Astrocyte (in vitro differentiated cells and primary cell): Measurements from ENCODE around the gene SLC25A42. TPM values are rescaled to one million over a fixed set of nuclear protein-coding genes. Genes with fewer than 3 reads are reported as not detected.

Experiments used
- DNase-seq: peaks from one replicate; pipeline ENCODE4 v3.0.0-alpha.2; 2010; ENCODE audit warnings: low read depth
- FAIRE-seq: peaks from 2 replicates; lab custom pipeline; 2011; peaks lifted over from hg19 to GRCh38; lab: Jason Lieb, UNC
- H2AFZ ChIP-seq: 2 replicates; pipeline ENCODE4 v1.6.0; 2012; ENCODE audit warnings: low read depth, low read length, inconsistent platforms
- H3K27ac ChIP-seq: 2 replicates; pipeline ENCODE4 v1.5.1; 2011; ENCODE audit warnings: low read depth, low read length, inconsistent platforms
- H3K27me3 ChIP-seq: 2 replicates; pipeline ENCODE4 v1.6.0; 2011; ENCODE audit warnings: low read length, inconsistent platforms; ENCODE audit not compliant: insufficient read depth
- H3K36me3 ChIP-seq: 2 replicates; pipeline ENCODE4 v1.5.1; 2011; ENCODE audit warnings: low read length, inconsistent platforms; ENCODE audit not compliant: insufficient read depth
- H3K4me1 ChIP-seq: 2 replicates; pipeline ENCODE4 v1.5.1; 2011; ENCODE audit warnings: low read length, inconsistent platforms; ENCODE audit not compliant: insufficient read depth
- H3K4me2 ChIP-seq: 2 replicates; pipeline ENCODE4 v1.6.0; 2012; ENCODE audit warnings: low read length, inconsistent platforms
- H3K4me3 ChIP-seq: 2 replicates; pipeline ENCODE4 v1.5.1; 2011; ENCODE audit warnings: low read depth, mild to moderate bottlenecking, low read length, inconsistent platforms; ENCODE audit not compliant: insufficient read depth
- H3K79me2 ChIP-seq: 2 replicates; pipeline ENCODE4 v1.6.0; 2012; ENCODE audit warnings: mild to moderate bottlenecking, low read length, inconsistent platforms; ENCODE audit not compliant: insufficient read depth
- H3K9ac ChIP-seq: 2 replicates; pipeline ENCODE4 v1.6.0; 2012; ENCODE audit warnings: mild to moderate bottlenecking, low read length, inconsistent platforms
- H3K9me3 ChIP-seq: 2 replicates; pipeline ENCODE4 v1.5.1; 2012; ENCODE audit warnings: low read depth, mild to moderate bottlenecking, low read length, inconsistent platforms; ENCODE audit not compliant: insufficient read depth
- H4K20me1 ChIP-seq: 2 replicates; pipeline ENCODE4 v1.6.0; 2012; ENCODE audit warnings: low read length, inconsistent platforms; ENCODE audit not compliant: insufficient read depth
- H3K27ac Mint-ChIP-seq: one replicate; pipeline ENCODE4 v1.8.0; 2021; ENCODE audit warnings: mild to moderate bottlenecking, mixed read lengths; ENCODE audit not compliant: unreplicated experiment
- H3K27me3 Mint-ChIP-seq: one replicate; pipeline ENCODE4 v1.8.0; 2021; ENCODE audit warnings: low read depth, mixed read lengths; ENCODE audit not compliant: unreplicated experiment
- H3K36me3 Mint-ChIP-seq: one replicate; pipeline ENCODE4 v1.8.0; 2021; ENCODE audit warnings: low read depth, mixed read lengths; ENCODE audit not compliant: unreplicated experiment
- H3K4me1 Mint-ChIP-seq: one replicate; pipeline ENCODE4 v1.8.0; 2021; ENCODE audit warnings: low read depth, mixed read lengths; ENCODE audit not compliant: unreplicated experiment
- H3K4me3 Mint-ChIP-seq: one replicate; pipeline ENCODE4 v1.8.0; 2021; ENCODE audit warnings: mild to moderate bottlenecking, moderate library complexity, mixed read lengths; ENCODE audit not compliant: unreplicated experiment
- H3K9me3 Mint-ChIP-seq: one replicate; pipeline ENCODE4 v1.8.0; 2021; ENCODE audit warnings: mild to moderate bottlenecking, mixed read lengths; ENCODE audit not compliant: unreplicated experiment
- CTCF ChIP-seq: IDR thresholded peaks from 2 replicates; pipeline ENCODE4 v1.5.1; 2011; ENCODE audit warnings: low read depth, mild to moderate bottlenecking, inconsistent platforms, low read length, moderate library complexity; ENCODE audit not compliant: insufficient read depth
- EZH2 ChIP-seq: IDR thresholded peaks from 2 replicates; pipeline ENCODE4 v1.6.1; 2012; ENCODE audit warnings: mild to moderate bottlenecking, low read length, inconsistent platforms; ENCODE audit not compliant: insufficient read depth
- total RNA-seq: library from RNA; stranded (reverse); gene quantifications from 2 replicates; pipeline ENCODE4 v1.2.1, GENCODE V29; 2021

Gene SLC25A42
- total RNA-seq, 1 donor from 2014 or later: 7.6 TPM

GRCh38 chr19:19059018-19059836 lies 4.6 kb upstream of the SLC25A42 start:
- no peak overlapping the region for H3K9ac ChIP-seq
- H3K79me2 ChIP-seq: no peaks in the 10 kb centered on the region
- H3K27ac ChIP-seq: no peak overlapping the region
- no peak overlapping the region for H2AFZ ChIP-seq
- H3K4me1 Mint-ChIP-seq: peaks cover 8% of the 10 kb centered on the region
- no peak for TF ChIP-seq EZH2
- TF ChIP-seq CTCF: no peak
- H4K20me1 ChIP-seq: peaks cover 6% of the 10 kb centered on the region
- H3K4me1 ChIP-seq: peaks cover 12% of the 10 kb centered on the region
- peaks cover 10% of the 10 kb centered on the region for H3K36me3 ChIP-seq
- no peaks in the 10 kb centered on the region for H3K9me3 ChIP-seq
- no peaks in the 10 kb centered on the region for H3K27me3 ChIP-seq
- no peak overlapping the region for H3K4me3 Mint-ChIP-seq
- no peaks in the 10 kb centered on the region for H3K27me3 Mint-ChIP-seq
- H3K36me3 Mint-ChIP-seq: peaks cover 16% of the 10 kb centered on the region
- DNase-seq (no peak), FAIRE-seq (no peak)
- H3K27ac Mint-ChIP-seq: no peak overlapping the region
- H3K4me3 ChIP-seq: no peak overlapping the region
- no peaks in the 10 kb centered on the region for H3K9me3 Mint-ChIP-seq
- no peak overlapping the region for H3K4me2 ChIP-seq

- TF ChIP-seq EZH2 (no peak), CTCF (no peak)
- no peak overlapping the region for H3K27ac ChIP-seq
- H3K4me3 Mint-ChIP-seq: no peak overlapping the region
- no peaks in the 10 kb centered on the region for H3K9me3 Mint-ChIP-seq
- H2AFZ ChIP-seq: no peak overlapping the region
- peaks cover 6% of the 10 kb centered on the region for H4K20me1 ChIP-seq
- no peak overlapping the region for H3K4me2 ChIP-seq
- no peak overlapping the region for H3K27ac Mint-ChIP-seq
- H3K79me2 ChIP-seq: no peaks in the 10 kb centered on the region
- peaks cover 4% of the 10 kb centered on the region for H3K36me3 ChIP-seq
- H3K36me3 Mint-ChIP-seq: peaks cover 16% of the 10 kb centered on the region
- H3K27me3 Mint-ChIP-seq: no peaks in the 10 kb centered on the region
- H3K4me3 ChIP-seq: no peak overlapping the region
- H3K4me1 Mint-ChIP-seq: peaks cover 14% of the 10 kb centered on the region
- H3K9ac ChIP-seq: no peak overlapping the region
- no peaks in the 10 kb centered on the region for H3K27me3 ChIP-seq
- H3K9me3 ChIP-seq: no peaks in the 10 kb centered on the region
- FAIRE-seq: no peak
- DNase-seq: no peak
- H3K4me1 ChIP-seq: peaks cover 20% of the 10 kb centered on the region
Observed at GRCh38 chr19:19059837-19060611, 3.8 kb upstream of the SLC25A42 start.
